ENCODE data around the gene PRG3. TPM values are rescaled to one million over a fixed set of nuclear protein-coding genes. Genes with fewer than 3 reads are reported as not detected.

The PRG3 gene
- total RNA-seq, 1 experiment from 2014 or later = not detected

DNA sequence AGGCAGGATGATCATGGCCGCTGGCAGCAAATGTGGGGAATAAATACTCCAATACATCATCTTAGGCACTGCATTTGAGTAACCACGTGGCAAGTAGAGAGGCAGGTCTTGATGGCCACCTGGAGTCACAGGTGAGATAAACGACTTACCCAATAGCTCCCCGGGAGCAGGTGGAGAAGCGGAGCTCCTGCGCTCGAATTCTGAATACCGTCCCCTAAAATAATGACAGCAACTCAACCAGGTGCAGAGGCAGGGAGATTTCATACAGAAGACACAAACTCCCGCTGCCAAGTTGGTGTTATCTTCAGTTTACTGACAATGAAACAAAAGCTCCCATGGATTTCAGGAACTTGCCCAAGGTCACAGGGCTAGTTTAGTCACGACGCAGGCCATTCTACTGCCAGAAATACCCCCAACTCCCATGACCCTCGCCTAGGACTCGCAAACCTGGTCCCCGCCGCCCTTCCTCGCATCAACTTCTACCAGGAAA lies 45.5 kb upstream of the PRG3 start:
- Histone ChIP-seq H3K4me1 (replicated peaks; ENCODE audit: insufficient read depth) (peaks cover 43% of the 10 kb centered on the region), H3F3A (ENCODE audit: insufficient read depth, low read depth) (peaks cover 47% of the 10 kb centered on the region), H3K27ac (peak overlapping the region; percentile 91), H3K79me2 (ENCODE audit: low read depth) (peaks cover 52% of the 10 kb centered on the region), H3K9me2 (ENCODE audit: insufficient read depth) (no peaks in the 10 kb centered on the region), H3K4me3 (peak overlapping the region; percentile 73), H3K4me2 (peak overlapping the region; percentile 96), H4K20me1 (ENCODE audit: insufficient read depth) (no peaks in the 10 kb centered on the region), H2AFZ (peak overlapping the region; percentile 75), H3K9me3 (ENCODE audit: insufficient read depth, low read depth) (no peaks in the 10 kb centered on the region), H3K36me3 (ENCODE audit: low read depth) (peaks cover 22% of the 10 kb centered on the region), H3K27me3 (ENCODE audit: insufficient read depth, low read depth) (no peaks in the 10 kb centered on the region)
- TF ChIP-seq CTCF (conservative IDR thresholded peaks at IDR 0.05) (no peak), EZH2 (IDR thresholded peaks at IDR 0.05; ENCODE audit: low read depth) (no peak)
- no TSS peak for BruUV-seq (replicated peaks)
- DNase-seq = peak; percentile 18 to 74
- intact Hi-C loops (cut with micrococcal nuclease; ENCODE audit: unreplicated experiment) = loop anchor here (5.0 kb wide), 1 partner anchor 66 kb away; no protein-coding TSS in a partner anchor
- CTCF ChIA-PET = interaction anchor here (1.1 kb wide), 1 partner anchor 67 kb away, joined by 3 read pairs; no protein-coding TSS in a partner anchor
- POLR2A ChIA-PET (ENCODE audit: unreplicated experiment) = interaction anchor here (0.6 kb wide), 1 partner anchor 24 kb away, joined by 4 read pairs; no protein-coding TSS in a partner anchor

- Histone ChIP-seq H3K9me2 (ENCODE audit: insufficient read depth) (no peaks in the 10 kb centered on the region), H3K4me1 (replicated peaks; ENCODE audit: insufficient read depth) (peaks cover 43% of the 10 kb centered on the region), H3K4me3 (peak overlapping the region; percentile 73), H3K79me2 (ENCODE audit: low read depth) (peaks cover 55% of the 10 kb centered on the region), H3K4me2 (peak overlapping the region; percentile 96), H3K27ac (peak overlapping the region; percentile 91), H4K20me1 (ENCODE audit: insufficient read depth) (no peaks in the 10 kb centered on the region), H3K27me3 (ENCODE audit: insufficient read depth, low read depth) (no peaks in the 10 kb centered on the region), H3K36me3 (ENCODE audit: low read depth) (peaks cover 27% of the 10 kb centered on the region), H3F3A (ENCODE audit: insufficient read depth, low read depth) (peaks cover 47% of the 10 kb centered on the region), H3K9me3 (ENCODE audit: insufficient read depth, low read depth) (no peaks in the 10 kb centered on the region), H2AFZ (peak overlapping the region; percentile 75)
- TF ChIP-seq CTCF (conservative IDR thresholded peaks at IDR 0.05) = no peak
- BruUV-seq (replicated peaks) = TSS peak; percentile 51
- POLR2A ChIA-PET (ENCODE audit: unreplicated experiment) = no interaction called here
- DNase-seq = peak in 1 of 2 experiments; percentile 34
- intact Hi-C loops (cut with micrococcal nuclease; ENCODE audit: unreplicated experiment) = loop anchor here (5.0 kb wide), 1 partner anchor 66 kb away; no protein-coding TSS in a partner anchor
- CTCF ChIA-PET = no interaction called here
Measured at GRCh38 chr11:57425565-57426438, 44.9 kb upstream of the PRG3 start.

- Histone ChIP-seq H3K9me3 (ENCODE audit: insufficient read depth, low read depth) (no peaks in the 10 kb centered on the region), H3K4me2 (peak overlapping the region; percentile 96), H3K79me2 (ENCODE audit: low read depth) (peaks cover 55% of the 10 kb centered on the region), H4K20me1 (ENCODE audit: insufficient read depth) (no peaks in the 10 kb centered on the region), H2AFZ (no peak overlapping the region), H3K36me3 (ENCODE audit: low read depth) (peaks cover 35% of the 10 kb centered on the region), H3F3A (ENCODE audit: insufficient read depth, low read depth) (peaks cover 47% of the 10 kb centered on the region), H3K27ac (peak overlapping the region; percentile 91), H3K27me3 (ENCODE audit: insufficient read depth, low read depth) (no peaks in the 10 kb centered on the region), H3K9me2 (ENCODE audit: insufficient read depth) (no peaks in the 10 kb centered on the region), H3K4me1 (replicated peaks; ENCODE audit: insufficient read depth) (peaks cover 43% of the 10 kb centered on the region), H3K4me3 (peak overlapping the region; percentile 73; the same call in 1 of the 2 replicates)
- POLR2A ChIA-PET (ENCODE audit: unreplicated experiment) = no interaction called here
- TF ChIP-seq EZH2 (IDR thresholded peaks at IDR 0.05; ENCODE audit: low read depth) (no peak), CTCF (conservative IDR thresholded peaks at IDR 0.05) (no peak)
- BruUV-seq (replicated peaks) = no TSS peak
- DNase-seq = peak in 1 of 2 experiments; percentile 73
- intact Hi-C loops (cut with micrococcal nuclease; ENCODE audit: unreplicated experiment) = loop anchor here (5.0 kb wide), 1 partner anchor 67 kb away; no protein-coding TSS in a partner anchor
- CTCF ChIA-PET = no interaction called here
Measured at GRCh38 chr11:57424792-57425564, 44.0 kb upstream of the PRG3 start.

Data from PC-9 (cell line).